ENCODE data around the gene MYMK.

DNA sequence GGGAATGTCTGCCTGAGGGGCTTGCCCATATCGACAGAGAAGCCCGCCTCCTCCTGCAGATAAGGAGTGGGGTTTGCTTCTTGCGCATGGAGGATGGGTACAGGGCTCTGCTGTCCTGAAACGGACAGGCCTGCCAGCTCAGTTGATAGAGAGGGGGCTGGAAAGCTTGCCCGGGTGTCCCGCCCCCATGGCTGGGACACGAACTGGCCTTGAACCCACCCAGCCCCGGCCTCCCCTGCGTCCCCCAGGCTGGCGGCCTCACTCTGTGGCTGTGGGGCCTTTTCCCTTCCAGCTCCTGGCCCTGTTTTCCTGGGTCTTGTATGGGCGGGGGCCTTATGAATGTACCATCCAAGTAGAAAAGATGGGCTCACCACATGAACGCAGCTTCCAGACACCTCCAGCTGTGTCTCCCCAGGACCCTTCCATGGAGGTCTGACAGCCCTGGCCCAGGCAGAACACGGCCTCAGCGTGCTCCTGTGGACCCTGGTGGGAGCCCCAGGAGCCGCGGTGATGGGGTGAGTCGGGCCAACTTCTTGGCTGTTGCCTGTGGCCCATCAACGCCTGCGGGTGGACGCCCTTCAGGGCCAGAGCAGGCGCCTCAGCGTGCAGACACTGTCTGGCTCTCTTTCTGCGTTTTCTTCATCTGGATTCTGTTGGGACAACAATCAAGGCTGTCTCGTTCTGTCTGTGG is 30.0 kb downstream of the MYMK start:
- TF ChIP-seq, protein P1, sequence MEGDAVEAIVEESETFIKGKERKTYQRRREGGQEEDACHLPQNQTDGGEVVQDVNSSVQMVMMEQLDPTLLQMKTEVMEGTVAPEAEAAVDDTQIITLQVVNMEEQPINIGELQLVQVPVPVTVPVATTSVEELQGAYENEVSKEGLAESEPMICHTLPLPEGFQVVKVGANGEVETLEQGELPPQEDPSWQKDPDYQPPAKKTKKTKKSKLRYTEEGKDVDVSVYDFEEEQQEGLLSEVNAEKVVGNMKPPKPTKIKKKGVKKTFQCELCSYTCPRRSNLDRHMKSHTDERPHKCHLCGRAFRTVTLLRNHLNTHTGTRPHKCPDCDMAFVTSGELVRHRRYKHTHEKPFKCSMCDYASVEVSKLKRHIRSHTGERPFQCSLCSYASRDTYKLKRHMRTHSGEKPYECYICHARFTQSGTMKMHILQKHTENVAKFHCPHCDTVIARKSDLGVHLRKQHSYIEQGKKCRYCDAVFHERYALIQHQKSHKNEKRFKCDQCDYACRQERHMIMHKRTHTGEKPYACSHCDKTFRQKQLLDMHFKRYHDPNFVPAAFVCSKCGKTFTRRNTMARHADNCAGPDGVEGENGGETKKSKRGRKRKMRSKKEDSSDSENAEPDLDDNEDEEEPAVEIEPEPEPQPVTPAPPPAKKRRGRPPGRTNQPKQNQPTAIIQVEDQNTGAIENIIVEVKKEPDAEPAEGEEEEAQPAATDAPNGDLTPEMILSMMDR (IDR thresholded peaks at IDR 0.05) = no peak
- TF ChIP-seq POLR2A (IDR thresholded peaks at IDR 0.05) = no peak
